GM23338 (cell line): ENCODE measurements around the gene SCTR. TPM values are rescaled to one million over a fixed set of nuclear protein-coding genes. Genes with fewer than 3 reads are reported as not detected.

Experiments
- ATAC-seq: fragments of 200-7000 bp; cut with Tn5 transposase; 3 replicates; pipeline ENCODE4 v1.9.1; 2020
- DNase-seq: peaks from one replicate; pipeline ENCODE4 v3.0.0-alpha.2; 2015; ENCODE audit warnings: low spot score
- H2AFZ ChIP-seq: fragments of 200-600 bp; sonication (generic); 2 replicates; pipeline ENCODE4 v1.8.0; 2016; ENCODE audit warnings: antibody characterized with exemption, mild to moderate bottlenecking, moderate library complexity
- H3F3A ChIP-seq: fragments of 200-600 bp; sonication (generic); replicated peaks from 2 replicates; pipeline ENCODE4 v1.8.0; 2017; ENCODE audit warnings: antibody characterized with exemption, mixed run types, low read depth
- H3K27ac ChIP-seq: fragments of 200-600 bp; sonication (generic); 2 replicates; pipeline ENCODE4 v1.6.1; 2016; ENCODE audit warnings: low read depth
- H3K27me3 ChIP-seq: fragments of 200-600 bp; sonication (generic); 2 replicates; pipeline ENCODE4 v1.8.0; 2016; ENCODE audit warnings: mild to moderate bottlenecking, mixed run types, moderate library complexity; ENCODE audit not compliant: insufficient read depth
- H3K36me3 ChIP-seq: fragments of 200-600 bp; sonication (generic); 2 replicates; pipeline ENCODE4 v1.8.0; 2016; ENCODE audit warnings: mild to moderate bottlenecking; ENCODE audit not compliant: insufficient read depth
- H3K4me1 ChIP-seq: fragments of 200-600 bp; sonication (generic); 2 replicates; pipeline ENCODE4 v1.8.0; 2016; ENCODE audit warnings: mild to moderate bottlenecking, moderate library complexity; ENCODE audit not compliant: insufficient read depth
- H3K4me2 ChIP-seq: fragments of 200-600 bp; sonication (generic); 2 replicates; pipeline ENCODE4 v1.7.1; 2017; ENCODE audit warnings: mixed run types
- H3K4me3 ChIP-seq: fragments of 200-600 bp; sonication (generic); 2 replicates; pipeline ENCODE4 v1.6.1; 2016; ENCODE audit warnings: mixed run types
- H3K79me2 ChIP-seq: fragments of 200-600 bp; sonication (generic); replicated peaks from 2 replicates; pipeline ENCODE4 v1.8.0; 2017; ENCODE audit warnings: mild to moderate bottlenecking; ENCODE audit not compliant: insufficient read depth
- H3K9me2 ChIP-seq: fragments of 200-600 bp; sonication (generic); 2 replicates; pipeline ENCODE4 v1.8.0; 2017; ENCODE audit not compliant: insufficient read depth
- H4K20me1 ChIP-seq: fragments of 200-600 bp; sonication (generic); replicated peaks from 2 replicates; pipeline ENCODE4 v1.8.0; 2017; ENCODE audit warnings: mild to moderate bottlenecking; ENCODE audit not compliant: insufficient read depth
- H3K27ac Mint-ChIP-seq: 2 replicates; pipeline ENCODE4 v1.8.0; 2020; ENCODE audit warnings: inconsistent platforms, mild to moderate bottlenecking, moderate library complexity, mixed read lengths
- H3K27me3 Mint-ChIP-seq: 3 replicates; pipeline ENCODE4 v1.8.0; 2022; ENCODE audit warnings: low read depth, mild to moderate bottlenecking, moderate library complexity, mixed read lengths, inconsistent platforms; ENCODE audit not compliant: insufficient read depth, poor library complexity
- H3K36me3 Mint-ChIP-seq: 3 replicates; pipeline ENCODE4 v1.8.0; 2021; ENCODE audit warnings: low read depth, mild to moderate bottlenecking, inconsistent platforms, moderate library complexity, mixed read lengths
- H3K4me1 Mint-ChIP-seq: 3 replicates; pipeline ENCODE4 v1.8.0; 2020; ENCODE audit warnings: mild to moderate bottlenecking, inconsistent platforms, mixed read lengths
- H3K4me3 Mint-ChIP-seq: 3 replicates; pipeline ENCODE4 v1.8.0; 2021; ENCODE audit warnings: moderate library complexity, mild to moderate bottlenecking, inconsistent platforms, mixed read lengths
- H3K9me3 Mint-ChIP-seq: 3 replicates; pipeline ENCODE4 v1.8.0; 2020; ENCODE audit warnings: moderate library complexity, mild to moderate bottlenecking, inconsistent platforms, mixed read lengths
- CREB1 ChIP-seq: fragments of 250-450 bp; sonication (Bioruptor Pico); IDR thresholded peaks from 2 replicates; pipeline ENCODE4 v1.5.0; 2020; ENCODE audit warnings: low read depth, mild to moderate bottlenecking, moderate library complexity
- EZH2 ChIP-seq: fragments of 200-600 bp; sonication (generic); IDR thresholded peaks from one replicate; pipeline ENCODE4 v1.8.0; 2017; ENCODE audit warnings: antibody characterized with exemption, mild to moderate bottlenecking, low read depth; ENCODE audit not compliant: unreplicated experiment
- EZH2phosphoT487 ChIP-seq: fragments of 200-600 bp; sonication (generic); IDR thresholded peaks from one replicate; pipeline ENCODE4 v1.8.1; 2018; ENCODE audit warnings: antibody characterized with exemption; ENCODE audit not compliant: unreplicated experiment
- JUNB ChIP-seq: IDR thresholded peaks from one replicate; pipeline ENCODE4 v1.6.1; 2016; ENCODE audit warnings: antibody characterized with exemption; ENCODE audit not compliant: unreplicated experiment
- NANOG ChIP-seq: IDR thresholded peaks from 2 replicates; pipeline ENCODE4 v1.6.1; 2016; ENCODE audit warnings: antibody characterized with exemption, borderline replicate concordance
- POLR2AphosphoS5 ChIP-seq: IDR thresholded peaks from 2 replicates; pipeline ENCODE4 v1.6.1; 2016; ENCODE audit warnings: antibody characterized with exemption, low read depth
- STAT1 ChIP-seq: IDR thresholded peaks from one replicate; pipeline ENCODE4 v1.6.1; 2016; ENCODE audit warnings: antibody characterized with exemption; ENCODE audit not compliant: unreplicated experiment
- ZNF114 ChIP-seq: fragments of 250-450 bp; sonication (Bioruptor Pico); IDR thresholded peaks from 2 replicates; pipeline ENCODE4 v1.5.0; 2020; ENCODE audit warnings: mild to moderate bottlenecking, moderate library complexity
- ZNF331 ChIP-seq: fragments of 250-450 bp; sonication (Bioruptor Pico); IDR thresholded peaks from 2 replicates; pipeline ENCODE4 v1.5.0; 2020; ENCODE audit warnings: low read depth, mild to moderate bottlenecking, moderate library complexity
- ZNF462 ChIP-seq: fragments of 250-450 bp; sonication (Bioruptor Pico); IDR thresholded peaks from 2 replicates; pipeline ENCODE4 v1.5.0; 2020; ENCODE audit warnings: mild to moderate bottlenecking, moderate library complexity
- polyA plus RNA-seq: library from polyadenylated mRNA; unstranded; fragments of >200 nt; fragmentation: Nextera tagmentation; extraction: Ambion mirVana; gene quantifications from 2 replicates; pipeline ENCODE4 v1.2.1, GENCODE V29; 2016
- total RNA-seq: library from RNA; depleted of rRNA; stranded (reverse); fragments of >200 nt; shearing (Covaris generic); gene quantifications from 2 replicates; pipeline ENCODE4 v1.2.3, GENCODE V29; 2014
- TF ChIP-seq, protein P1 (sequence below), 2 experiments: fragments of 200-600 bp in 1 of 2; sonication (generic) in 1 of 2; conservative IDR thresholded peaks; 2 replicates each; pipeline versions ENCODE4 v1.5.1 to v1.6.1; 2016 to 2017; ENCODE audit warnings: antibody characterized with exemption in 2 of 2, low read depth in 2 of 2, mild to moderate bottlenecking in 2 of 2, moderate library complexity in 1 of 2
- TF ChIP-seq, protein P2 (sequence below): IDR thresholded peaks from one replicate; pipeline ENCODE4 v1.6.1; 2018; ENCODE audit warnings: antibody characterized with exemption; ENCODE audit not compliant: unreplicated experiment
- TF ChIP-seq, protein P3 (sequence below): IDR thresholded peaks from 2 replicates; pipeline ENCODE4 v1.6.1; 2016; ENCODE audit warnings: antibody characterized with exemption

Gene SCTR
- total and polyA plus RNA-seq, 2 experiments from 2014 or later = not detected

- peaks cover 11% of the 10 kb centered on the region for H3K27me3 Mint-ChIP-seq
- TF ChIP-seq EZH2phosphoT487 (no peak), ZNF331 (CRISPR knock-in tag) (no peak), STAT1 (no peak), EZH2 (no peak), ZNF114 (CRISPR knock-in tag) (no peak), NANOG (no peak), ZNF462 (CRISPR knock-in tag) (no peak), JUNB (no peak), POLR2AphosphoS5 (no peak), CREB1 (CRISPR knock-in tag) (no peak)
- TF ChIP-seq, protein P1, sequence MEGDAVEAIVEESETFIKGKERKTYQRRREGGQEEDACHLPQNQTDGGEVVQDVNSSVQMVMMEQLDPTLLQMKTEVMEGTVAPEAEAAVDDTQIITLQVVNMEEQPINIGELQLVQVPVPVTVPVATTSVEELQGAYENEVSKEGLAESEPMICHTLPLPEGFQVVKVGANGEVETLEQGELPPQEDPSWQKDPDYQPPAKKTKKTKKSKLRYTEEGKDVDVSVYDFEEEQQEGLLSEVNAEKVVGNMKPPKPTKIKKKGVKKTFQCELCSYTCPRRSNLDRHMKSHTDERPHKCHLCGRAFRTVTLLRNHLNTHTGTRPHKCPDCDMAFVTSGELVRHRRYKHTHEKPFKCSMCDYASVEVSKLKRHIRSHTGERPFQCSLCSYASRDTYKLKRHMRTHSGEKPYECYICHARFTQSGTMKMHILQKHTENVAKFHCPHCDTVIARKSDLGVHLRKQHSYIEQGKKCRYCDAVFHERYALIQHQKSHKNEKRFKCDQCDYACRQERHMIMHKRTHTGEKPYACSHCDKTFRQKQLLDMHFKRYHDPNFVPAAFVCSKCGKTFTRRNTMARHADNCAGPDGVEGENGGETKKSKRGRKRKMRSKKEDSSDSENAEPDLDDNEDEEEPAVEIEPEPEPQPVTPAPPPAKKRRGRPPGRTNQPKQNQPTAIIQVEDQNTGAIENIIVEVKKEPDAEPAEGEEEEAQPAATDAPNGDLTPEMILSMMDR (conservative IDR thresholded peaks at IDR 0.05; ENCODE audit: low read depth in 2 of 2) = no peak
- TF ChIP-seq, protein P2, sequence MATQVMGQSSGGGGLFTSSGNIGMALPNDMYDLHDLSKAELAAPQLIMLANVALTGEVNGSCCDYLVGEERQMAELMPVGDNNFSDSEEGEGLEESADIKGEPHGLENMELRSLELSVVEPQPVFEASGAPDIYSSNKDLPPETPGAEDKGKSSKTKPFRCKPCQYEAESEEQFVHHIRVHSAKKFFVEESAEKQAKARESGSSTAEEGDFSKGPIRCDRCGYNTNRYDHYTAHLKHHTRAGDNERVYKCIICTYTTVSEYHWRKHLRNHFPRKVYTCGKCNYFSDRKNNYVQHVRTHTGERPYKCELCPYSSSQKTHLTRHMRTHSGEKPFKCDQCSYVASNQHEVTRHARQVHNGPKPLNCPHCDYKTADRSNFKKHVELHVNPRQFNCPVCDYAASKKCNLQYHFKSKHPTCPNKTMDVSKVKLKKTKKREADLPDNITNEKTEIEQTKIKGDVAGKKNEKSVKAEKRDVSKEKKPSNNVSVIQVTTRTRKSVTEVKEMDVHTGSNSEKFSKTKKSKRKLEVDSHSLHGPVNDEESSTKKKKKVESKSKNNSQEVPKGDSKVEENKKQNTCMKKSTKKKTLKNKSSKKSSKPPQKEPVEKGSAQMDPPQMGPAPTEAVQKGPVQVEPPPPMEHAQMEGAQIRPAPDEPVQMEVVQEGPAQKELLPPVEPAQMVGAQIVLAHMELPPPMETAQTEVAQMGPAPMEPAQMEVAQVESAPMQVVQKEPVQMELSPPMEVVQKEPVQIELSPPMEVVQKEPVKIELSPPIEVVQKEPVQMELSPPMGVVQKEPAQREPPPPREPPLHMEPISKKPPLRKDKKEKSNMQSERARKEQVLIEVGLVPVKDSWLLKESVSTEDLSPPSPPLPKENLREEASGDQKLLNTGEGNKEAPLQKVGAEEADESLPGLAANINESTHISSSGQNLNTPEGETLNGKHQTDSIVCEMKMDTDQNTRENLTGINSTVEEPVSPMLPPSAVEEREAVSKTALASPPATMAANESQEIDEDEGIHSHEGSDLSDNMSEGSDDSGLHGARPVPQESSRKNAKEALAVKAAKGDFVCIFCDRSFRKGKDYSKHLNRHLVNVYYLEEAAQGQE = no peak
- TF ChIP-seq, protein P3, sequence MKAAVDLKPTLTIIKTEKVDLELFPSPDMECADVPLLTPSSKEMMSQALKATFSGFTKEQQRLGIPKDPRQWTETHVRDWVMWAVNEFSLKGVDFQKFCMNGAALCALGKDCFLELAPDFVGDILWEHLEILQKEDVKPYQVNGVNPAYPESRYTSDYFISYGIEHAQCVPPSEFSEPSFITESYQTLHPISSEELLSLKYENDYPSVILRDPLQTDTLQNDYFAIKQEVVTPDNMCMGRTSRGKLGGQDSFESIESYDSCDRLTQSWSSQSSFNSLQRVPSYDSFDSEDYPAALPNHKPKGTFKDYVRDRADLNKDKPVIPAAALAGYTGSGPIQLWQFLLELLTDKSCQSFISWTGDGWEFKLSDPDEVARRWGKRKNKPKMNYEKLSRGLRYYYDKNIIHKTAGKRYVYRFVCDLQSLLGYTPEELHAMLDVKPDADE = no peak
- Histone ChIP-seq H3K4me2 (no peak overlapping the region), H3K4me3 (no peak overlapping the region), H3F3A (no peaks in the 10 kb centered on the region), H4K20me1 (no peaks in the 10 kb centered on the region), H3K27ac (no peak overlapping the region), H2AFZ (no peak overlapping the region), H3K36me3 (no peaks in the 10 kb centered on the region), H3K79me2 (no peaks in the 10 kb centered on the region), H3K4me1 (no peaks in the 10 kb centered on the region), H3K9me2 (no peaks in the 10 kb centered on the region), H3K27me3 (no peaks in the 10 kb centered on the region)
- no peak overlapping the region for H3K4me3 Mint-ChIP-seq
- ATAC-seq (no peak), DNase-seq (no peak)
- H3K4me1 Mint-ChIP-seq = peaks cover 19% of the 10 kb centered on the region
- H3K36me3 Mint-ChIP-seq = no peaks in the 10 kb centered on the region
- H3K9me3 Mint-ChIP-seq = no peaks in the 10 kb centered on the region
- no peak overlapping the region for H3K27ac Mint-ChIP-seq
These were observed 38.8 kb downstream of the SCTR start for GRCh38 chr2:119485336-119486110.
